ENCODE data around the gene NAV2.
"Not testable (repeated sequence)": the region's sequence is repeated elsewhere in the genome, so short reads cannot be mapped to it uniquely, and the experiment has no call there.

- TF ChIP-seq POLR2A, CTCF (IDR thresholded peaks at IDR 0.05): not testable (repeated sequence)
These were observed 182.4 kb downstream of the NAV2 start for GRCh38 chr11:19895037-19895436.
